ENCODE measurements around the gene SYNDIG1L.

DNA sequence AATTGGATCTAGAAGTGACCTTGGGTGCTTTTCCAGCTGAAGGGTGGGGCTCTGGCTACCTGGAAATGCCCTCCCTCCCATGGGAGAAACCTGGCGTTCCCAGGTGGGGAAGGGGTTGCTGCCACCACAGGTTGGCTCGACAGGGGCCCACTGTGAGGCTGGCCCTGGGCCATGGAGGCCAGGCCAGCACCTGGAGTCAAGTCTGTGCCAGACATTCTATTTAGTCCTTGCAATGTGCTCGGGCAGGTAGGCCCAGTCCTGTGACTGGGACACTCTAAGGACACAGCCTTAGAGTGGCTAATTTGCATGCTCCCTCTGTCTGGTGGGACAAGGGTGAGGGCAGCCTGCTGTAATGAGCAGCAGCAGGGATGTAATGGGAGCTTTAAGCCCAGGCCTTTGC lies 65.8 kb downstream of the SYNDIG1L start:
- TF ChIP-seq, protein P1, sequence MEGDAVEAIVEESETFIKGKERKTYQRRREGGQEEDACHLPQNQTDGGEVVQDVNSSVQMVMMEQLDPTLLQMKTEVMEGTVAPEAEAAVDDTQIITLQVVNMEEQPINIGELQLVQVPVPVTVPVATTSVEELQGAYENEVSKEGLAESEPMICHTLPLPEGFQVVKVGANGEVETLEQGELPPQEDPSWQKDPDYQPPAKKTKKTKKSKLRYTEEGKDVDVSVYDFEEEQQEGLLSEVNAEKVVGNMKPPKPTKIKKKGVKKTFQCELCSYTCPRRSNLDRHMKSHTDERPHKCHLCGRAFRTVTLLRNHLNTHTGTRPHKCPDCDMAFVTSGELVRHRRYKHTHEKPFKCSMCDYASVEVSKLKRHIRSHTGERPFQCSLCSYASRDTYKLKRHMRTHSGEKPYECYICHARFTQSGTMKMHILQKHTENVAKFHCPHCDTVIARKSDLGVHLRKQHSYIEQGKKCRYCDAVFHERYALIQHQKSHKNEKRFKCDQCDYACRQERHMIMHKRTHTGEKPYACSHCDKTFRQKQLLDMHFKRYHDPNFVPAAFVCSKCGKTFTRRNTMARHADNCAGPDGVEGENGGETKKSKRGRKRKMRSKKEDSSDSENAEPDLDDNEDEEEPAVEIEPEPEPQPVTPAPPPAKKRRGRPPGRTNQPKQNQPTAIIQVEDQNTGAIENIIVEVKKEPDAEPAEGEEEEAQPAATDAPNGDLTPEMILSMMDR (conservative IDR thresholded peaks at IDR 0.05): no peak
- no peak for TF ChIP-seq ZFX (IDR thresholded peaks at IDR 0.05)
